ENCODE data around the gene MYL9. TPM values are rescaled to one million over a fixed set of nuclear protein-coding genes. Genes with fewer than 3 reads are reported as not detected.

Gene MYL9
- total and polyA plus RNA-seq, 7 experiments from 2014 or later: 0.29 to 2.4 (median 0.29) TPM; not detected in 4

- intact Hi-C loops (cut with micrococcal nuclease): loop anchor here in 1 of 2 donors (10.0 kb wide), 1 partner anchor 1484 kb away; the partner anchor contains the start of gene TRPC4AP
- peaks cover 4 to 32% (median 14%) of the 10 kb centered on the region in 5 donors for H3K36me3 Mint-ChIP-seq
- H3K27ac ChIP-seq (ENCODE audit: low read depth, low read length): no peak overlapping the region
- H3K9me3 Mint-ChIP-seq: peaks cover 0 to 4% (median 0%) of the 10 kb centered on the region in 11 donors
- POLR2A ChIA-PET: interaction anchor here (0.6 to 3.8 kb wide), 4 partner anchors 9 to 27 kb away, joined by 3 to 13 read pairs (median 5); partner anchors contain the start of gene RAB5IF
- ATAC-seq (no peak), DNase-seq (no peak)
- CTCF ChIA-PET: interaction anchor here (0.7 kb wide), 1 partner anchor 12 kb away, joined by 3 read pairs; no protein-coding TSS in a partner anchor
- H3K4me3 Mint-ChIP-seq: no peak overlapping the region
- peaks cover 6 to 49% (median 9%) of the 10 kb centered on the region in 3 experiments for H3K36me3 ChIP-seq (ENCODE audit: control insufficient read depth in 2 of 3, insufficient read depth in 3 of 3, low read length in 3 of 3)
- peak overlapping the region in 4 of 9 donors; percentile 25 to 48 (median 32) for H3K27ac Mint-ChIP-seq
- no peak overlapping the region for H3K4me3 ChIP-seq (ENCODE audit: low read length)
- no peaks in the 10 kb centered on the region for H3K9me3 ChIP-seq (ENCODE audit: control insufficient read depth in 2 of 3, low read length in 3 of 3)
- no peaks in the 10 kb centered on the region for H3K27me3 ChIP-seq (ENCODE audit: control insufficient read depth in 2 of 2, insufficient read depth in 2 of 2, low read length in 2 of 2)
- H3K4me1 ChIP-seq (ENCODE audit: control insufficient read depth in 2 of 2, insufficient read depth in 2 of 2, low read length in 2 of 2): peaks cover 8 to 27% of the 10 kb centered on the region in 2 donors
- H3K4me1 Mint-ChIP-seq: peaks cover 22 to 50% (median 38%) of the 10 kb centered on the region in 7 donors
- no peaks in the 10 kb centered on the region for H3K27me3 Mint-ChIP-seq
These were observed 37.2 kb downstream of the MYL9 start for GRCh38 chr20:36578356-36579041.

GRCh38 chr20:36579996-36580545 lies 38.8 kb downstream of the MYL9 start:
- H3K27me3 Mint-ChIP-seq: no peaks in the 10 kb centered on the region
- CTCF ChIA-PET: interaction anchor here (2.6 kb wide), 1 partner anchor 10 kb away, joined by 10 read pairs; no protein-coding TSS in a partner anchor
- H3K4me3 Mint-ChIP-seq: peak overlapping the region in 2 of 10 donors; percentile 23 to 42

GRCh38 chr20:36582322-36582721 lies 41.0 kb downstream of the MYL9 start:
- POLR2A ChIA-PET: interaction anchor here (2.0 kb wide), 1 partner anchor 9 kb away, joined by 6 read pairs; the partner anchor contains the start of gene TGIF2
- no peaks in the 10 kb centered on the region for H3K27me3 Mint-ChIP-seq
- Histone ChIP-seq H3K9me3 (ENCODE audit: control insufficient read depth in 2 of 3, low read length in 3 of 3) (no peaks in the 10 kb centered on the region), H3K36me3 (ENCODE audit: control insufficient read depth in 2 of 3, insufficient read depth in 3 of 3, low read length in 3 of 3) (peaks cover 6 to 59% (median 9%) of the 10 kb centered on the region in 3 experiments), H3K4me1 (ENCODE audit: control insufficient read depth in 2 of 2, insufficient read depth in 2 of 2, low read length in 2 of 2) (peaks cover 0 to 8% of the 10 kb centered on the region in 2 donors), H3K4me3 (ENCODE audit: low read length) (no peak overlapping the region), H3K27me3 (ENCODE audit: control insufficient read depth in 2 of 2, insufficient read depth in 2 of 2, low read length in 2 of 2) (no peaks in the 10 kb centered on the region), H3K27ac (ENCODE audit: low read depth, low read length) (peak overlapping the region; percentile 21)
- peaks cover 15 to 34% (median 24%) of the 10 kb centered on the region in 7 donors for H3K4me1 Mint-ChIP-seq
- peak overlapping the region; percentile 65 to 85 (median 79) for H3K27ac Mint-ChIP-seq
- peaks cover 4 to 28% (median 14%) of the 10 kb centered on the region in 5 donors for H3K36me3 Mint-ChIP-seq
- peak; percentile 64 for ATAC-seq
- CTCF ChIA-PET: no interaction called here
- peak in 4 of 9 donors; percentile 21 to 43 (median 32) for DNase-seq
- H3K4me3 Mint-ChIP-seq: peak overlapping the region in 4 of 10 donors; percentile 14 to 49 (median 28)
- intact Hi-C loops (cut with micrococcal nuclease): loop anchor here in 1 of 2 donors (1.0 kb wide), 1 partner anchor 8 kb away; no protein-coding TSS in a partner anchor
- no peaks in the 10 kb centered on the region for H3K9me3 Mint-ChIP-seq

More at GRCh38 chr20:36579996-36580545, 38.8 kb downstream of the MYL9 start:
- POLR2A ChIA-PET: no interaction called here
- Histone ChIP-seq H3K9me3 (ENCODE audit: control insufficient read depth in 2 of 3, low read length in 3 of 3) (no peaks in the 10 kb centered on the region), H3K36me3 (ENCODE audit: control insufficient read depth in 2 of 3, insufficient read depth in 3 of 3, low read length in 3 of 3) (peaks cover 6 to 49% (median 9%) of the 10 kb centered on the region in 3 experiments), H3K27me3 (ENCODE audit: control insufficient read depth in 2 of 2, insufficient read depth in 2 of 2, low read length in 2 of 2) (no peaks in the 10 kb centered on the region), H3K4me3 (ENCODE audit: low read length) (no peak overlapping the region), H3K27ac (ENCODE audit: low read depth, low read length) (no peak overlapping the region), H3K4me1 (ENCODE audit: control insufficient read depth in 2 of 2, insufficient read depth in 2 of 2, low read length in 2 of 2) (peaks cover 5 to 24% of the 10 kb centered on the region in 2 donors)
- intact Hi-C loops (cut with micrococcal nuclease): loop anchor here in 1 of 2 donors (10.0 kb wide), 1 partner anchor 1485 kb away; the partner anchor contains the start of gene TRPC4AP
- peak overlapping the region in 8 of 9 donors; percentile 20 to 86 (median 72) for H3K27ac Mint-ChIP-seq
- H3K9me3 Mint-ChIP-seq: no peaks in the 10 kb centered on the region
- peaks cover 19 to 44% (median 33%) of the 10 kb centered on the region in 7 donors for H3K4me1 Mint-ChIP-seq
- no peak for DNase-seq
- H3K36me3 Mint-ChIP-seq: peaks cover 4 to 32% (median 14%) of the 10 kb centered on the region in 5 donors
- no peak for ATAC-seq

GRCh38 chr20:36582821-36583220 lies 41.5 kb downstream of the MYL9 start:
- H3K27me3 Mint-ChIP-seq: no peaks in the 10 kb centered on the region
- intact Hi-C loops (cut with micrococcal nuclease): loop anchor here in 1 of 2 donors (1.0 kb wide), 1 partner anchor 9 kb away; no protein-coding TSS in a partner anchor
- ATAC-seq (no peak), DNase-seq (no peak)
- H3K27me3 ChIP-seq (ENCODE audit: control insufficient read depth in 2 of 2, insufficient read depth in 2 of 2, low read length in 2 of 2): no peaks in the 10 kb centered on the region
- no peaks in the 10 kb centered on the region for H3K9me3 ChIP-seq (ENCODE audit: control insufficient read depth in 2 of 3, low read length in 3 of 3)
- no peaks in the 10 kb centered on the region for H3K9me3 Mint-ChIP-seq
- peaks cover 0 to 8% of the 10 kb centered on the region in 2 donors for H3K4me1 ChIP-seq (ENCODE audit: control insufficient read depth in 2 of 2, insufficient read depth in 2 of 2, low read length in 2 of 2)
- H3K27ac ChIP-seq (ENCODE audit: low read depth, low read length): no peak overlapping the region
- H3K4me3 ChIP-seq (ENCODE audit: low read length): no peak overlapping the region
- peaks cover 6 to 59% (median 9%) of the 10 kb centered on the region in 3 experiments for H3K36me3 ChIP-seq (ENCODE audit: control insufficient read depth in 2 of 3, insufficient read depth in 3 of 3, low read length in 3 of 3)
- H3K36me3 Mint-ChIP-seq: peaks cover 4 to 28% (median 14%) of the 10 kb centered on the region in 5 donors
- peak overlapping the region in 1 of 10 donors; percentile 23 for H3K4me3 Mint-ChIP-seq
- ChIA-PET POLR2A (interaction anchor here (2.0 kb wide), 1 partner anchor 9 kb away, joined by 6 read pairs; the partner anchor contains the start of gene TGIF2), CTCF (no interaction called here)
- H3K4me1 Mint-ChIP-seq: peaks cover 19 to 35% (median 28%) of the 10 kb centered on the region in 7 donors
- peak overlapping the region; percentile 65 to 85 (median 79) for H3K27ac Mint-ChIP-seq

GRCh38 chr20:36584018-36584481 lies 42.7 kb downstream of the MYL9 start:
- peak overlapping the region in 8 of 9 donors; percentile 6 to 87 (median 69) for H3K27ac Mint-ChIP-seq
- no peaks in the 10 kb centered on the region for H3K9me3 Mint-ChIP-seq
- peaks cover 4 to 26% (median 14%) of the 10 kb centered on the region in 5 donors for H3K36me3 Mint-ChIP-seq
- ATAC-seq: no peak
- POLR2A ChIA-PET: interaction anchor here (1.2 to 2.0 kb wide), 4 partner anchors 11 to 22 kb away, joined by 3 to 6 read pairs (median 3); partner anchors contain the start of genes RAB5IF and TGIF2
- H3K27me3 Mint-ChIP-seq: no peaks in the 10 kb centered on the region
- CTCF ChIA-PET: no interaction called here
- Histone ChIP-seq H3K27me3 (ENCODE audit: control insufficient read depth in 2 of 2, insufficient read depth in 2 of 2, low read length in 2 of 2) (no peaks in the 10 kb centered on the region), H3K4me3 (ENCODE audit: low read length) (no peak overlapping the region), H3K27ac (ENCODE audit: low read depth, low read length) (no peak overlapping the region), H3K36me3 (ENCODE audit: control insufficient read depth in 2 of 3, insufficient read depth in 3 of 3, low read length in 3 of 3) (peaks cover 6 to 53% (median 9%) of the 10 kb centered on the region in 3 experiments), H3K4me1 (ENCODE audit: control insufficient read depth in 2 of 2, insufficient read depth in 2 of 2, low read length in 2 of 2) (peaks cover 0 to 8% of the 10 kb centered on the region in 2 donors), H3K9me3 (ENCODE audit: control insufficient read depth in 2 of 3, low read length in 3 of 3) (no peaks in the 10 kb centered on the region)
- intact Hi-C loops (cut with micrococcal nuclease): no loop called here
- DNase-seq: no peak
- peaks cover 19 to 39% (median 28%) of the 10 kb centered on the region in 7 donors for H3K4me1 Mint-ChIP-seq
- H3K4me3 Mint-ChIP-seq: no peak overlapping the region

Measured in naive thymus-derived CD4-positive, alpha-beta T cell (primary cell).